ENCODE data around the gene MKRN2. TPM values are rescaled to one million over a fixed set of nuclear protein-coding genes. Genes with fewer than 3 reads are reported as not detected.

The MKRN2 gene
- total RNA-seq, 1 experiment from 2014 or later: 27.9 TPM

- no peak overlapping the region for H3K9ac ChIP-seq (ENCODE audit: low read length)
- intact Hi-C loops (cut with micrococcal nuclease): no loop called here
- no peak overlapping the region for H3K4me3 ChIP-seq (replicated peaks in 1 of 2; ENCODE audit: low read depth in 1 of 2, low read length in 2 of 2)
- no peaks in the 10 kb centered on the region for H3K9me2 ChIP-seq (ENCODE audit: insufficient read depth)
- no peak overlapping the region for H3K27ac ChIP-seq (ENCODE audit: low read depth, low read length)
- no peak overlapping the region for H3K4me2 ChIP-seq (ENCODE audit: low read length)
- ChIA-PET CTCF (no interaction called here), POLR2A (no interaction called here), RAD21 (ENCODE audit: low non-redundant PET in 1 of 2, low total read pairs in 2 of 2, uncharacterized antibody in 2 of 2, unreplicated experiment in 2 of 2) (no interaction called here)
- H3K36me3 ChIP-seq (ENCODE audit: control insufficient read depth in 1 of 2, insufficient read depth in 2 of 2, low read length in 2 of 2): peaks cover 4 to 15% of the 10 kb centered on the region in 2 experiments; a peak in 3 of 4 replicates
- no peaks in the 10 kb centered on the region for H3K4me1 ChIP-seq (ENCODE audit: control insufficient read depth in 1 of 2, insufficient read depth in 2 of 2, low read length in 2 of 2)
- peaks cover 83% of the 10 kb centered on the region for H3K79me2 ChIP-seq (ENCODE audit: insufficient read depth, low read length)
- ATAC-seq: no peak
- TF ChIP-seq REST (IDR thresholded peaks at IDR 0.05; ENCODE audit: low read depth): no peak
- no peak for TF ChIP-seq ZBTB33 (IDR thresholded peaks at IDR 0.05; ENCODE audit: extremely low read depth, insufficient replicate concordance, low read length)
- TF ChIP-seq SP1 (IDR thresholded peaks at IDR 0.05; ENCODE audit: low read depth): no peak
- no peak for TF ChIP-seq EZH2 (IDR thresholded peaks at IDR 0.05)
- no peaks in the 10 kb centered on the region for H3K27me3 ChIP-seq (ENCODE audit: insufficient read depth, low read length)
- no TSS peak for BruUV-seq (replicated peaks)
- DNase-seq (ENCODE audit: low read depth, low spot score): no peak
- H4K20me1 ChIP-seq (ENCODE audit: insufficient read depth): peaks cover 8% of the 10 kb centered on the region
- H3K9me3 ChIP-seq (ENCODE audit: control insufficient read depth in 1 of 2, insufficient read depth in 1 of 2, low read depth in 1 of 2, low read length in 2 of 2): no peaks in the 10 kb centered on the region
- no peak overlapping the region for H2AFZ ChIP-seq (ENCODE audit: low read depth, low read length, poor library complexity, severe bottlenecking)
These were observed 58.4 kb downstream of the MKRN2 start for GRCh38 chr3:12615266-12615665.

Measured in HCT116 (cell line).